Right renal pelvis (tissue), 4 donors: ENCODE results near the gene NR6A1. TPM values are rescaled to one million over a fixed set of nuclear protein-coding genes. Genes with fewer than 3 reads are reported as not detected.

Source experiments
- DNase-seq, 4 donors: peaks; one replicate each; pipeline ENCODE4 v3.0.0-alpha.2; 2013; ENCODE audit warnings: low read depth in 4 of 4, low spot score in 3 of 4, missing footprints in 1 of 4
- polyA plus RNA-seq, 4 donors: library from polyadenylated mRNA; unstranded; fragments of 120-200 nt; gene quantifications; one replicate each; pipeline ENCODE4 v1.2.1, GENCODE V29; 2013; ENCODE audit not compliant: insufficient read length in 4 of 4

Gene NR6A1
- polyA plus RNA-seq, 4 donors: 0.76 to 1.00 (median 0.87) TPM

- no peak for DNase-seq
Measured at GRCh38 chr9:124511891-124512805, 259.0 kb downstream of the NR6A1 start.

- DNase-seq: no peak
Measured at GRCh38 chr9:124511426-124511840, 259.7 kb downstream of the NR6A1 start.

- DNase-seq: no peak
Measured at GRCh38 chr9:124510650-124511425, 260.3 kb downstream of the NR6A1 start.

GRCh38 chr9:124507880-124508423 is 263.2 kb downstream of the NR6A1 start:
- DNase-seq: no peak

GRCh38 chr9:124506931-124507879 is 263.9 kb downstream of the NR6A1 start, which contains the start of gene NR5A1:
Gene NR5A1, minus strand, starts transcription at chr9:124507399. Its CDS starts 4,004 bp downstream, at chr9:124503395.
- DNase-seq: no peak

GRCh38 chr9:124506433-124506832 is 264.7 kb downstream of the NR6A1 start:
- DNase-seq: no peak

- DNase-seq: no peak
Measured at GRCh38 chr9:124505901-124506346, 265.2 kb downstream of the NR6A1 start.

- DNase-seq: no peak
Measured at GRCh38 chr9:124505006-124505900, 265.9 kb downstream of the NR6A1 start.

- DNase-seq: no peak
Measured at GRCh38 chr9:124504530-124505005, 266.5 kb downstream of the NR6A1 start.

GRCh38 chr9:124503713-124504529 is 267.2 kb downstream of the NR6A1 start:
- DNase-seq: no peak

GRCh38 chr9:124502711-124503702 is 268.1 kb downstream of the NR6A1 start:
- DNase-seq: no peak

GRCh38 chr9:124501771-124502320 is 269.3 kb downstream of the NR6A1 start:
- no peak for DNase-seq

GRCh38 chr9:124500796-124501611 is 270.1 kb downstream of the NR6A1 start:
- DNase-seq: no peak

GRCh38 chr9:124500028-124500795 is 270.9 kb downstream of the NR6A1 start:
- DNase-seq: no peak

GRCh38 chr9:124499216-124499615 is 271.9 kb downstream of the NR6A1 start:
- no peak for DNase-seq
